ENCODE measurements around the gene AMDHD2.

The AMDHD2 gene

GRCh38 chr16:2520784-2521531 lies 787 bp downstream of the AMDHD2 start:
- peak overlapping the region; percentile 75 for H3K4me3 ChIP-seq (ENCODE audit: low read depth, low read length)
- DNase-seq (ENCODE audit: low read depth) = peak; percentile 28
- no peak for TF ChIP-seq CTCF (conservative IDR thresholded peaks at IDR 0.05; ENCODE audit: low read depth, low read length)

- TF ChIP-seq CTCF (conservative IDR thresholded peaks at IDR 0.05; ENCODE audit: low read depth, low read length) = no peak
- H3K4me3 ChIP-seq (ENCODE audit: low read depth, low read length) = no peak overlapping the region
- no peak for DNase-seq (ENCODE audit: low read depth)
Measured at GRCh38 chr16:2523801-2524231, 3.6 kb downstream of the AMDHD2 start.

GRCh38 chr16:2524339-2524938 lies 4.3 kb downstream of the AMDHD2 start:
- H3K4me3 ChIP-seq (ENCODE audit: low read depth, low read length) = no peak overlapping the region
- TF ChIP-seq CTCF (conservative IDR thresholded peaks at IDR 0.05; ENCODE audit: low read depth, low read length) = no peak
- no peak for DNase-seq (ENCODE audit: low read depth)

GRCh38 chr16:2526135-2526534 lies 6.0 kb downstream of the AMDHD2 start:
- DNase-seq (ENCODE audit: low read depth) = no peak
- no peak overlapping the region for H3K4me3 ChIP-seq (ENCODE audit: low read depth, low read length)

GRCh38 chr16:2527071-2527783 lies 7.1 kb downstream of the AMDHD2 start:
- TF ChIP-seq CTCF (conservative IDR thresholded peaks at IDR 0.05; ENCODE audit: low read depth, low read length) = no peak
- no peak for DNase-seq (ENCODE audit: low read depth)
- no peak overlapping the region for H3K4me3 ChIP-seq (ENCODE audit: low read depth, low read length)

More at GRCh38 chr16:2526135-2526534, 6.0 kb downstream of the AMDHD2 start:
- TF ChIP-seq CTCF (conservative IDR thresholded peaks at IDR 0.05; ENCODE audit: low read depth, low read length) = no peak

GRCh38 chr16:2527784-2528100 lies 7.6 kb downstream of the AMDHD2 start:
- no peak for DNase-seq (ENCODE audit: low read depth)
- TF ChIP-seq CTCF (conservative IDR thresholded peaks at IDR 0.05; ENCODE audit: low read depth, low read length) = no peak
- H3K4me3 ChIP-seq (ENCODE audit: low read depth, low read length) = no peak overlapping the region

Measured in choroid plexus epithelial cell (primary cell).